HT-29 (cell line): ENCODE measurements around the gene FASLG. TPM values are rescaled to one million over a fixed set of nuclear protein-coding genes. Genes with fewer than 3 reads are reported as not detected.
A peak's percentile ranks its signal among the peaks of the same experiment; 100 is the strongest.
"Not testable (repeated sequence)": the region's sequence is repeated elsewhere in the genome, so short reads cannot be mapped to it uniquely, and the experiment has no call there.

Experiments used
- DNase-seq: peaks from one replicate; pipeline ENCODE4 v3.0.0-alpha.2; 2015; ENCODE audit warnings: low spot score
- total RNA-seq: library from RNA; depleted of rRNA; stranded (reverse); fragments of >200 nt; shearing (Covaris generic); gene quantifications from 2 replicates; pipeline ENCODE4 v1.2.3, GENCODE V29; 2014; rRNA removed

The FASLG gene
- total RNA-seq: 0.31 TPM in 1 of 2 replicates, not detected in the other

DNA sequence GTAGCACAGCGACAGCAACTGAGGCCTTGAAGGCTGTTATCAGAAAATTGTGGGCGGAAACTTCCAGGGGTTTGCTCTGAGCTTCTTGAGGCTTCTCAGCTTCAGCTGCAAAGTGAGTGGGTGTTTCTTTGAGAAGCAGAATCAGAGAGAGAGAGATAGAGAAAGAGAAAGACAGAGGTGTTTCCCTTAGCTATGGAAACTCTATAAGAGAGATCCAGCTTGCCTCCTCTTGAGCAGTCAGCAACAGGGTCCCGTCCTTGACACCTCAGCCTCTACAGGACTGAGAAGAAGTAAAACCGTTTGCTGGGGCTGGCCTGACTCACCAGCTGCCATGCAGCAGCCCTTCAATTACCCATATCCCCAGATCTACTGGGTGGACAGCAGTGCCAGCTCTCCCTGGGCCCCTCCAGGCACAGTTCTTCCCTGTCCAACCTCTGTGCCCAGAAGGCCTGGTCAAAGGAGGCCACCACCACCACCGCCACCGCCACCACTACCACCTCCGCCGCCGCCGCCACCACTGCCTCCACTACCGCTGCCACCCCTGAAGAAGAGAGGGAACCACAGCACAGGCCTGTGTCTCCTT is at the start of gene FASLG:
Gene FASLG (plus strand): TSS at position 233 of the 583 bp plus-strand sequence. CDS start 99 bp downstream, at position 332.
- no peak for DNase-seq

GRCh38 chr1:172609528-172609927 is 49.4 kb upstream of the FASLG start:
- DNase-seq: peak; percentile 45

DNA sequence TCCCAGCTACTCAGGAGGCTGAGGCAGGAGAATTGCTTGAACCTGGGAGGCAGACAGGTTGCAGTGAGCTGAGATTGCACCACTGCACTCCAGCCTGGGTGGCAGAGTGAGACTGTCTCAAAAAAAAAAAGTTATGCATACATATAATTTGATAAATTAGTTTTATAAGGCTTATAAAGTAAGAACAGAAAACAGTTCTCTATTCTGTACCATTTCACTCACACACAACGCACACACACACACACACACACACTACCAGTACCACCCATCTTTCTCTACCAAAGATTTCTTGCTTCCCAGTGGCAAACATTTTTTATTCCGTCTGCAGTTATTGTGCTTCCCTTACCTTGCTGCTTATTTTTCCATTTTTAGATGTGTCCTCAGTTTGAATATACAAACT is 46.4 kb upstream of the FASLG start:
- DNase-seq: no peak

GRCh38 chr1:172613294-172613693 is 45.6 kb upstream of the FASLG start:
- DNase-seq: no peak

DNA sequence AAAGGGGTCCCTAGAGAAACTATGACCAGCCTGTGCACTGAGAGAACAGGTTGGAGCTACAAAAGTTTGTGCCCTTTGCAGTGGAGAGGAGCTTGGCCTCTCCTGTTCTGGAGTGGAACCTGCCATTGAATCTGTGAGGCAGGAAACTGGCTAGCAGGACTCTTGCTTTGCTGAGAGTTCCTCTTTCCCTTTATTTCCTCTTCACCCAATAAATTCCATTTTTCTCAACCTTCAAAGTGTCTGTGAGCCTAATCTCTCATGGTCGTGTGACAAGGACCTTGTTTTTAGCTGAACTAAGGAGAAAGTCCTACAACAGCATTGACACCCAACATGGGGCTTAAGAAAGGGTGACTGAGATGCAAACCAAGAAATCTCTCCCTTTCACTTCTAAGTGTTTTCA is 42.7 kb upstream of the FASLG start:
- no peak for DNase-seq

DNA sequence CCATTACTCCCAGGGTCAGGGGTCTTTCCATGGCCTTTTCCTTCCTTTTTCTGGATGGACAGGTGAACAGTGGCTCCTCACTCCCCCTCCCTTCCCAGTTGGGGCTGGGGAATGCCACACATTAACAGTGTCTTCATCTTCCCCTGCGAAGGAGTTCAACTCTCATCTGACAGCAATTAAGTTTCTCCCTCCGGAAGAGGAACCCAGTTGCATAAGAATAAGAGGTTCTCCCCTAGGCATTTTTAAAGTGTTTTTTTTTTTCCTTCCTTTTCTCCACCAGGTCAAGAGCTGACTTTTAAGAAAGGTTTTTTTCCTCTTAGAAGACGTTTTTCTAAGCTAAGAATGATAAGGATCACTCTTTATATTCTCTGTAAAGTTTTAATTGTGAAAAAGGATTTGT is 42.3 kb upstream of the FASLG start:
- DNase-seq: no peak

GRCh38 chr1:172620603-172621002 is 38.3 kb upstream of the FASLG start:
- not testable (repeated sequence) for DNase-seq

- no peak for DNase-seq
Measured at GRCh38 chr1:172622541-172622940, 36.4 kb upstream of the FASLG start.

DNA sequence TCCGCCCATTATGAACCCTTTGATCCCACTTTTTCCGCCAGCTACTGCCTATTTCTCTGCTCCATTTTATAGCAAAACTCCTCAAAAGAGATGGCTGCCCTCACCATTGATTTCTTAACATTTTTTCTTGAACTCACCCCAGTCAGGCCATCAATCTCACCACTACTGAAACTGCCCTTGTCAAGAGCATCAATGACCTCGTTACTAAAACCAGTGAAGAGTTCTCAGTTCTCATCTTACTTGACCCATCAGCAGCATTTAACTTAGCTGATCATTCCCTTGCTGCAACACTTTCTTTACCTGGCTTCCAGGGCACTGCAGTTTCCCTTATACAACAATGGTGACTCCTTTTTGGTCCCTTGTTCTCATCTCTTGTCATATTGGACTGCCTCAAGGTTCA is 35.2 kb upstream of the FASLG start:
- DNase-seq: no peak

DNA sequence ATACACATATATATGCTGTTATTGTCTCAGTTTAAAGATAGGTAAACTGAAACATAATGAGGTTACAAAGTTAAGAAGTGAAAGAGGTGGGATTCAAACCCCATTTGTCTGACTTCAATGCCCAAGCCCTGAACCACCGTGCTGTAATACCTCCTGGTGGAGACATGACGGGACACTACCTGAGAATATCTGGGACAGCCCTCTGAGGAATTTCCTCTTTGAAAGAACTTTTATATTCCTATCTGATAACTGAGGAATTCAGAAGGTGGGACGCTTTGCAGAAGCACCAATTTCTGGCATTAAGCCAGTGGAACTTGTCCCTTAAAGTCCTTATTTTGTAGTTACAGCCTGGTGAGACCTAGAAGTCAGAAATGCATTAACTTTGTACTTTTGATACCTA is 32.1 kb upstream of the FASLG start:
- peak; percentile 64 for DNase-seq

DNA sequence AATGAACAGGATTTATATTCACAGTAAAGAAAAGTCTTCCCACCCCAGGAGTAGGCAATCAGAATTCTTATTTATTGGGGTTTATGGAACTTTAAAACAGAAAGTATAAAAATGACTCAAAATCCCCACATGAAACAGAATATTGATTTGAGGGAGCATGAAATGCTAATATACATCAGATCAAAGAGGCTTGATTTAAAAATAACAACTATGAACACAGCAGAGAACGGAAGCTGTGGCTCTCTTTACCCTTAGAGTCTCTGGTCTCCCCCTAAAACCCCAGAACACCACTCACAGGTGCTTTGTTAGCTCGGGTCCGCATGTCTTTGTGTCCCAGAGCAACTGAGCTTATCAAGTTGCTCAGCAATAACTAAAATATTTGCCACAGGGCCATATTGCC is 31.2 kb upstream of the FASLG start:
- DNase-seq: no peak

GRCh38 chr1:172628401-172628800 is 30.5 kb upstream of the FASLG start:
- DNase-seq: no peak

GRCh38 chr1:172629170-172629569 is 29.7 kb upstream of the FASLG start:
- DNase-seq: no peak

GRCh38 chr1:172629638-172630037 is 29.3 kb upstream of the FASLG start:
- no peak for DNase-seq

GRCh38 chr1:172630056-172630818 is 28.7 kb upstream of the FASLG start:
- DNase-seq: peak; percentile 29

DNA sequence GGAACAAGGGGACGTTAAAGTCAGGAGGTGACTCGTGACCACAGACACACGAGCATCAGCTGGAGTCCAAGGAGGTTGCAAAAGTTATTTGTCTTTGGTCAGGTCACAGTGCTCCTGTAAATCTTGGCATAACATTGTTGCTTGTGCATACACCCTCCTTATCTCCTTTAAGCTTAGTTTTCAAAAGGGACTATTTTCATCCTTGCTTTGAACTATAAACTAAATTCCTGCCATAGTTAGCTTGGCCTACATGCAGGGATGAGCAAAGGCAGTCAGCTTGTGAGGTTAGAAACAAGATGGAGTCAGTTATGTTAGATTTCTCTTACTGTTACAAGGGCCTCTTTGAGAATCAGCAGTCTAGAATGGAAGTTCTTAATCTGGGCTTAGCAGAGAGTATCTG is 28.0 kb upstream of the FASLG start:
- no peak for DNase-seq

- no peak for DNase-seq
Measured at GRCh38 chr1:172637522-172637921, 21.4 kb upstream of the FASLG start.

DNA sequence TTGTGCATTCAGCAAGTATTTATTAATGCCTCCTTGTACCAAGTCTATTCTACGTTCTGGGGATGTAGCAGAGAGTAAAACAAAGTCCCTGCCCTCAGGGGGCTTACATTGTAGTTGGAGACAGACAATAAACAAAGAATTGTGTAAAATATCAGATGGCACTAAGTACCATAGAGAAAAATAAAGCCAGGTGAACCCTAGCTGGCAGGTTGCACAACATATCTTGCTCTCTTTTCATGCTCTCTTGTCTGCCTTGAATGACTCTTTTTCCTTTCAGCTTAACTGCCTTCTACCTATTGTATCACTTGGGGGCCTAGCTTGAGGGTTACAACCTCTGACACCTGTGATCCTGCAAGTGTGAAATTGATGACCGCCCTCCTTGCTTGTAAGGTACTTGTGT is 20.7 kb upstream of the FASLG start:
- no peak for DNase-seq

- DNase-seq: peak; percentile 43
Measured at GRCh38 chr1:172638885-172639831, 19.7 kb upstream of the FASLG start.

DNA sequence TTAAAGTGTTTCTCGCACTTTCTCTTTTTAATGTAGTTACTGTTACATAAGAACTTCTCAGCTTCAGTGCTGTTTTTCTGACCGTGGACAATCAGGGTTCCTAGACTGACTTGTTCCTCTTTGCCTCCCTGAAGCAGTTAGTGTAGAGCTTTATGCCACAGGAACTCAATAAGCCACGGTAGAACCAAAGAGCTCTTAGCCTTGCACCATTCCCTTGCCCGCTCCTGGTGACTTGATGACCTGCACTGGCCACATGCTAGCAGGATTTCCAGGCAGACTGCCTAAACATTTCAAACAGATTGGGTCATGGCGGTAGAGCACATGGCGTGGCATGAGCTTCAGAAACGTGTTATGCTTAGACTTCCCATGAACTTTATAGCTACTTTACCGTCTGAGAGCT is 18.8 kb upstream of the FASLG start:
- DNase-seq: no peak

DNA sequence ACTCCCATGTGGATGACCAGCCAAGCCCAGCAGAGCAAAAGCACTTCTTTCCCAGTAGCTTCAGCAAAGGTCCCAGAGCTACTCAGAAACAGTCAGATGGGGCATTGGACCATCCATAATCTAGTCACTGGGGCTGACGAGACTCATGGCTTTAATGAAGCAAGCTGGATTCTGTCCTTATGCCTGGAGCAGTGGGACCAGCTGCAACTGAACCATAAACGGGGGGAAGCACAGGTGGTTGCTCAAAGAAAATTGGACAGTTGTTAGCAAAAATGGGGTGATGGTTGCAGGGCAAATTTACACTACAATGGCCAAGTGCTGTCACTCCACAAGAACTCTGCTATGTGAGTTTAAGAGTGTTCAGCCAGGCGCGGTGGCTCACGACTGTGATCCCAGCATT is 17.4 kb upstream of the FASLG start:
- no peak for DNase-seq

DNA sequence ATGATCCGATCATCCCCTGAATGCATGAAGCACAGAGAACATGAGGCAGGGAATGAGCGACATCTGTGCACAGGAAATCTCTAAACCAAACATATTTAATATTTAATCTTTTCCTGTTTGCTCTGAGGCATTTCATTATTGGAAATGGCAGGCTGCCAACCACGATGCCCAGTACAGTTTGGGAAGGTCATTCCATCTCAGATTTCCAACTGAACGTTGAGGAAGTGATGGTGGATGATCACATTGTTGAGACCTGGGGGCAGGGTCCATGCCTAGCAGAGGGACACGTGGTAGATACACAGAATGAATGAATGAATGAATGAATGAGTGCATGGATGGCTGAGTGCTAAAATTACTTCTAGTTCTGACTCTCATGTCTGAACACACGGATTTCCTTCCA is 15.9 kb upstream of the FASLG start:
- peak; percentile 90 for DNase-seq
